GM12892 (cell line): ENCODE data around the gene CNIH3.

Experiments
- POLR2A ChIP-seq: IDR thresholded peaks from 2 replicates; pipeline ENCODE4 v1.6.1; 2011; ENCODE audit warnings: low read depth, low read length, control low read depth
- POLR2AphosphoS5 ChIP-seq: IDR thresholded peaks from 2 replicates; pipeline ENCODE4 v1.6.1; 2011; ENCODE audit warnings: low read depth, low read length, control low read depth
- TAF1 ChIP-seq: IDR thresholded peaks from 2 replicates; pipeline ENCODE4 v1.6.1; 2011; ENCODE audit warnings: low read depth, mild to moderate bottlenecking, control low read depth, low read length, borderline replicate concordance

- TF ChIP-seq POLR2A (no peak), POLR2AphosphoS5 (no peak), TAF1 (no peak)
Observed at GRCh38 chr1:224612246-224612645, 3.9 kb upstream of the CNIH3 start.
